Suprapubic skin (tissue), 4 donors: ENCODE data around the gene DNAH3. TPM values are rescaled to one million over a fixed set of nuclear protein-coding genes. Genes with fewer than 3 reads are reported as not detected.
"Not testable (repeated sequence)": the region's sequence is repeated elsewhere in the genome, so short reads cannot be mapped to it uniquely, and the experiment has no call there.

Experiments
- DNase-seq, 2 donors: peaks; one replicate each; pipeline ENCODE4 v3.0.0-alpha.2; 2019; ENCODE audit warnings: low spot score in 2 of 2
- H3K27ac ChIP-seq: fragments of 200-600 bp; sonication (generic); one replicate; pipeline ENCODE4 v1.5.1; 2019
- H3K27me3 ChIP-seq: fragments of 200-600 bp; sonication (generic); one replicate; pipeline ENCODE4 v1.5.1; 2019
- H3K36me3 ChIP-seq: fragments of 200-600 bp; sonication (generic); one replicate; pipeline ENCODE4 v1.5.1; 2019
- H3K4me1 ChIP-seq: fragments of 200-600 bp; sonication (generic); one replicate; pipeline ENCODE4 v1.5.1; 2019
- H3K4me3 ChIP-seq: fragments of 200-600 bp; sonication (generic); one replicate; pipeline ENCODE4 v1.5.1; 2019; ENCODE audit warnings: mild to moderate bottlenecking
- H3K9me3 ChIP-seq: fragments of 200-600 bp; sonication (generic); one replicate; pipeline ENCODE4 v1.5.1; 2019
- EP300 ChIP-seq: sonication (generic); formaldehyde crosslinking; IDR thresholded peaks from one replicate; pipeline ENCODE4 v1.6.1; 2017; ENCODE audit warnings: antibody characterized with exemption
- POLR2A ChIP-seq, 2 donors: fragments of 450-650 bp; IDR thresholded peaks; one replicate each; pipeline ENCODE4 v1.6.1; 2017; ENCODE audit warnings: antibody characterized with exemption in 2 of 2, mild to moderate bottlenecking in 2 of 2, moderate library complexity in 2 of 2
- POLR2AphosphoS5 ChIP-seq, 3 donors: sonication (generic); formaldehyde crosslinking; IDR thresholded peaks; one replicate each; pipeline ENCODE4 v1.6.1; 2017; ENCODE audit warnings: antibody characterized with exemption in 3 of 3
- WGBS: methylation state at CpG from one replicate; pipeline ENCODE4 v1.1.5; 2018; 5-methylcytosine and 5-hydroxymethylcytosine counted together
- total RNA-seq, 4 donors: library from RNA; depleted of rRNA; stranded (reverse); fragments of >200 nt; gene quantifications; one replicate each; pipeline ENCODE4 v1.1.0, GENCODE V29; 2016
- TF ChIP-seq, protein P1 (sequence below), 2 donors: fragments of 200-600 bp in 1 of 2; fragments of 450-650 bp in 1 of 2; sonication (generic) in 1 of 2; IDR thresholded peaks; one replicate each; pipeline ENCODE4 v1.5.1; 2016 to 2019; ENCODE audit warnings: antibody characterized with exemption in 2 of 2, mild to moderate bottlenecking in 1 of 2, moderate library complexity in 1 of 2

The DNAH3 gene
- total RNA-seq, 4 donors from 2014 or later = 1.0 to 4.0 (median 1.6) TPM

DNA sequence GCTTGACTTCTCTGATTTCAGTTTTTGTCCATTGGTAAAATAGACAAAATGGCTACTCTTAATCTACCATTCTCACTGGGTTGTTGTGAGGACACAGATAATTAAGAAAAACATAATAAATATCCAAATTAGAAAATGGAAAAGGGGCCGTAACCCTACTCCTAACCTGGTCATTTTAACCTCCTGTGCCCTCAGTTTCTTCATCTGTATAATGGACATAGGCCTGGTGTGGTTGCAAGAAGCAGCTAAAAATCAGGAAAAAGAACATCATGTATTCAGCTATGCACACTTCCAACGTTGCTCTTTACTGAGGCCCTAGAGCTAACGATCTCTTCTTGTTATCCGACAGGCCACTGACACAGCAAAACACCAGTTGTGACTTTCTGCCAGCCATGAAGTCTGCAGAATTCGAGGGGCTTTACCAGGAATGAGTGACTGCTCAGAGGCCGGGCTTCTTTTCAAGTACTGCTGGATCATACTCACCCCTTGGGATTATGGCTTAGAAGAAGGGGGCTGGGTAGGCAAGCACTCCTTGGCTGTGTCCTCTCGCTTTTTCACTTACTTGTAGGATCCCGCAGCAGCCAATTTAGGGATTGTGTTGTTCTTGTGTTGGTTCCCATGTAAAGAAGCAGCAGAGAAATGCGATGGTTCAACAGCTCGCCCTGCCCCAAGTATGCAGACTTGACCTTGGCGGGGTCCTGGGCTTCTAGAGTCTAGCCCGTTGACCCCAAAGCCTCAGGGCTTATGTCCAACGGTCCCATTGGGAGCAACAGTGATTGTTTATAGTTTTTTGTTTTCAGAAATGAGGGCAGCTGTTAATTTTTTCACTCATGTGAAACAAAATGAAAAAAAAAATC lies 28.7 kb upstream of the DNAH3 start:
- TF ChIP-seq, protein P1, sequence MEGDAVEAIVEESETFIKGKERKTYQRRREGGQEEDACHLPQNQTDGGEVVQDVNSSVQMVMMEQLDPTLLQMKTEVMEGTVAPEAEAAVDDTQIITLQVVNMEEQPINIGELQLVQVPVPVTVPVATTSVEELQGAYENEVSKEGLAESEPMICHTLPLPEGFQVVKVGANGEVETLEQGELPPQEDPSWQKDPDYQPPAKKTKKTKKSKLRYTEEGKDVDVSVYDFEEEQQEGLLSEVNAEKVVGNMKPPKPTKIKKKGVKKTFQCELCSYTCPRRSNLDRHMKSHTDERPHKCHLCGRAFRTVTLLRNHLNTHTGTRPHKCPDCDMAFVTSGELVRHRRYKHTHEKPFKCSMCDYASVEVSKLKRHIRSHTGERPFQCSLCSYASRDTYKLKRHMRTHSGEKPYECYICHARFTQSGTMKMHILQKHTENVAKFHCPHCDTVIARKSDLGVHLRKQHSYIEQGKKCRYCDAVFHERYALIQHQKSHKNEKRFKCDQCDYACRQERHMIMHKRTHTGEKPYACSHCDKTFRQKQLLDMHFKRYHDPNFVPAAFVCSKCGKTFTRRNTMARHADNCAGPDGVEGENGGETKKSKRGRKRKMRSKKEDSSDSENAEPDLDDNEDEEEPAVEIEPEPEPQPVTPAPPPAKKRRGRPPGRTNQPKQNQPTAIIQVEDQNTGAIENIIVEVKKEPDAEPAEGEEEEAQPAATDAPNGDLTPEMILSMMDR (IDR thresholded peaks at IDR 0.05) = no peak
- TF ChIP-seq POLR2A (IDR thresholded peaks at IDR 0.05) (no peak), EP300 (no peak), POLR2AphosphoS5 (IDR thresholded peaks at IDR 0.05) (no peak)
- no peaks in the 10 kb centered on the region for H3K27me3 ChIP-seq
- H3K9me3 ChIP-seq = no peaks in the 10 kb centered on the region
- no peak overlapping the region for H3K27ac ChIP-seq
- 86% methylated on average over 13 of the region's 13 CpGs for WGBS
- peaks cover 68% of the 10 kb centered on the region for H3K36me3 ChIP-seq
- H3K4me3 ChIP-seq = no peak overlapping the region
- DNase-seq = no peak
- H3K4me1 ChIP-seq = no peaks in the 10 kb centered on the region

DNA sequence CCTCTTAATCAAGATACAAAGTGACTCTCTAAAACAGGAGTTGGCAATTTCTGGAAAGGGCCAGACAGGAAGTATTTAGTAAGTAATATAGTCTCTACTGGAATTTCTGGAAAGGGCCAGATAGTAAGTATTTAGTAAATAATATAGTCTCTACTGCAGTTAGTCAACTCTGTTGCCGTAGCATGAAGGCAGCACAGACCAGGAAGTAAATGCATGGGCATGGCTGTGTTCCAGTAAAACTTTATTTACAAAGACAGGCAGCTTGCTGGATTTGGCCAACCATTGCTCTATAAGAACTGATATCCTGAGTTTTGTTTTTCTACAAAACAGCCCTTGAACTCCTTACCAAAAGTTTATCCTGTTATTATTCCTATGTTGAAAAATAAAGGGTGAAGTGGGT lies 24.8 kb upstream of the DNAH3 start:
- H3K4me3 ChIP-seq = no peak overlapping the region
- H3K4me1 ChIP-seq = no peaks in the 10 kb centered on the region
- no peaks in the 10 kb centered on the region for H3K9me3 ChIP-seq
- TF ChIP-seq POLR2AphosphoS5 (IDR thresholded peaks at IDR 0.05) = no peak
- TF ChIP-seq, protein P1 (IDR thresholded peaks at IDR 0.05) = no peak
- no peak for TF ChIP-seq EP300
- no peak for TF ChIP-seq POLR2A (IDR thresholded peaks at IDR 0.05)
- no peaks in the 10 kb centered on the region for H3K27me3 ChIP-seq
- H3K27ac ChIP-seq = no peak overlapping the region
- no peak for DNase-seq
- peaks cover 84% of the 10 kb centered on the region for H3K36me3 ChIP-seq
- WGBS = 92% methylated on average over 1 of the region's 1 CpG

DNA sequence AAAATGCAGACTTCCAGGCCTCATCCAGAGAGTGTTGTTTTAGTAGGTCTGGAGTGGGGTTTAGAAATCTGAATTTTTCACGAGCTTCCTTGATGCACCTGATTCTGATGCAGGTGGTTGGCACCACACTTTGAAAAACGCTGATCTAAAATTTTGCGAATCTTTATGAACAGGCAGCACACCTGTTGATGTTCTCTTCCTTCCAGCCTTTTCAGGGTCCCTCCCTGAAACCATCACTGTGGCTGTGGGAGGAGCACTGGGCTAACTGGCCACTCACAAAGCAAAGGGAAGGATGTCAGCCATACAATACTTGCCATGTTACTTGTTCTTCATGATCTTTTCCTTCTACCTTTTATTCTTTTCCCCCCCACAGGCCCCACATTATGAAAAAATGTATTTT lies 22.0 kb upstream of the DNAH3 start:
- DNase-seq = no peak
- no peak for TF ChIP-seq POLR2A (IDR thresholded peaks at IDR 0.05)
- TF ChIP-seq, protein P1 (IDR thresholded peaks at IDR 0.05) = no peak
- 81% methylated on average over 3 of the region's 3 CpGs for WGBS

DNA sequence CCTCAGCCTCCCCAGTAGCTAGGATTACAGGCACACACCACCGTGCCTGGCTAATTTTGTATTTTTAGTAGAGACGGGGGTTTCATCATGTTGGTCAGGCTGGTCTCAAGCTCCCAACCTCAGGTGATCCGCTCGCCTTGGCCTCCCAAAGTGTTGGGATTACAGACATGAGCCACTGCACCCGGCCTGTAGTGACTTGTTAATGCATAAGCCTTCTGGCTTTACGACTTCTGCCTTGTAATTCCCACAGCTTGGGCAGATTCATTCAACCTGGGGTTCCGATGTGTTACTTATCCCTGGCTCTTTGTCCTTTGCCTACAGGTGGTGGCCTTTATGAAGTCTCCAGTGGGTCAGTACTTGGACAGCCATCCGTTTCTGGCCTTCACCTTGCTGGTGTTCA lies 19.5 kb upstream of the DNAH3 start:
- not testable (repeated sequence) for H3K4me3 ChIP-seq, DNase-seq, H3K9me3 ChIP-seq, H3K27me3 ChIP-seq, H3K27ac ChIP-seq, H3K4me1 ChIP-seq
- WGBS = 84% methylated on average over 8 of the region's 8 CpGs
- H3K36me3 ChIP-seq = peaks cover 73% of the 10 kb centered on the region

More for the DNA sequence above, 22.0 kb upstream of the DNAH3 start:
- Histone ChIP-seq H3K4me1 (peaks cover 8% of the 10 kb centered on the region), H3K9me3 (no peaks in the 10 kb centered on the region), H3K4me3 (no peak overlapping the region), H3K36me3 (peaks cover 70% of the 10 kb centered on the region), H3K27ac (no peak overlapping the region), H3K27me3 (no peaks in the 10 kb centered on the region)

DNA sequence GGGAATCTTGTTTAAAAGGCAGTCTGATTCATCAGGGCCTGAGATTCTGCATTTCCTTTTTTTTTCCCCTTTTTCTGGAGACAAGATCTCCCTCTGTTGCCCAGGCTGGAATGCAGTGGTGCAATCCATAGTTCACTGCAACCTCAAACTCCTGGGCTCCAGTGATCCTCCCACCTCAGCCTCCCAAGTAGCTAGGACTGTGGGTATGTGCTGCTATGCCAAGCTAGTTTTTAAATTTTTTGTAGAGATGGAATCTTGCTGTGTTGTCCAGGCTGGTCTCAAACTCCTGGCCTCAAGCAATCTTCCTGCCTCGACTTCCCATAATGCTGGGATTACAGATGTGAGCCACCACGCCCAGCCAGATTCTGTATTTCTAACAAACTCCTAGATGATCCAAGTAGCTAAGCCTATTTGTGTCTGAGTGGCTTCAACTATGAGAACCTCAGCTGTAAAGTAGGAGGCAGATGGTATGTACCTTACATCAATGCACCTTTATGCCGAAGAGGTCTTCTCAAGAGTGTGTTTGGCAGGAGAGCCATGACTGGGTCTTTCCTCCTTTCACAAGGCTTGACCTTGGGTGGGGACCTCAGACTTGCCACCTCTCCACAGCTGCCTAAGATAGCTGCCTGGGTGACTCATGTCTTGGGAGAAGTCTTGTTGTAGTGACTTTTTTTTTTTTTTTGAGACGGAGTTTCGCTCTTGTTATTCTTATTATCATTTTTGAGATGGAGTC lies 18.8 kb upstream of the DNAH3 start:
- Histone ChIP-seq H3K9me3 (no peaks in the 10 kb centered on the region), H3K4me3 (no peak overlapping the region), H3K36me3 (peaks cover 76% of the 10 kb centered on the region), H3K27ac (no peak overlapping the region), H3K27me3 (no peaks in the 10 kb centered on the region), H3K4me1 (peaks cover 9% of the 10 kb centered on the region)
- no peak for DNase-seq
- 71% methylated on average over 5 of the region's 5 CpGs for WGBS
- TF ChIP-seq, protein P1 (IDR thresholded peaks at IDR 0.05) = no peak
- TF ChIP-seq POLR2AphosphoS5 (IDR thresholded peaks at IDR 0.05) (no peak), POLR2A (IDR thresholded peaks at IDR 0.05) (no peak), EP300 (no peak)
